Neural progenitor cell (in vitro differentiated cells): ENCODE results near the gene RAET1L. TPM values are rescaled to one million over a fixed set of nuclear protein-coding genes. Genes with fewer than 3 reads are reported as not detected.
"Not testable (repeated sequence)": the region's sequence is repeated elsewhere in the genome, so short reads cannot be mapped to it uniquely, and the experiment has no call there.

Experiments used
- DNase-seq: peaks from one replicate; pipeline ENCODE4 v3.0.0-alpha.2; 2016; ENCODE audit warnings: low spot score
- H2AFZ ChIP-seq: fragments of 200-600 bp; sonication (generic); replicated peaks from 2 replicates; pipeline ENCODE4 v1.6.1; 2016; ENCODE audit warnings: antibody characterized with exemption
- H3F3A ChIP-seq: fragments of 200-600 bp; sonication (generic); 2 replicates; pipeline ENCODE4 v1.6.1; 2016; ENCODE audit warnings: antibody characterized with exemption, low read depth
- H3K27ac ChIP-seq: fragments of 200-600 bp; sonication (generic); 2 replicates; pipeline ENCODE4 v1.5.1; 2016; ENCODE audit warnings: mild to moderate bottlenecking
- H3K27me3 ChIP-seq: fragments of 200-600 bp; sonication (generic); 2 replicates; pipeline ENCODE4 v1.6.1; 2016; ENCODE audit warnings: mild to moderate bottlenecking, moderate library complexity
- H3K36me3 ChIP-seq: fragments of 200-600 bp; sonication (generic); 2 replicates; pipeline ENCODE4 v1.5.1; 2016
- H3K4me1 ChIP-seq: fragments of 200-600 bp; sonication (generic); 2 replicates; pipeline ENCODE4 v1.6.1; 2016; ENCODE audit warnings: mixed run types
- H3K4me2 ChIP-seq: fragments of 200-600 bp; sonication (generic); 2 replicates; pipeline ENCODE4 v1.6.1; 2016
- H3K4me3 ChIP-seq: fragments of 200-600 bp; sonication (generic); 2 replicates; pipeline ENCODE4 v1.5.1; 2016
- H3K79me2 ChIP-seq: fragments of 200-600 bp; sonication (generic); 2 replicates; pipeline ENCODE4 v1.6.1; 2016; ENCODE audit warnings: low read depth
- H3K9ac ChIP-seq: fragments of 200-600 bp; sonication (generic); 2 replicates; pipeline ENCODE4 v1.6.1; 2016
- H3K9me3 ChIP-seq: fragments of 200-600 bp; sonication (generic); 2 replicates; pipeline ENCODE4 v1.5.1; 2016; ENCODE audit warnings: low read depth
- H4K20me1 ChIP-seq: fragments of 200-600 bp; sonication (generic); 2 replicates; pipeline ENCODE4 v1.6.1; 2016; ENCODE audit warnings: low read depth
- H3K27ac Mint-ChIP-seq: 3 replicates; pipeline ENCODE4 v1.8.0; 2021; ENCODE audit warnings: mixed read lengths
- H3K27me3 Mint-ChIP-seq: 2 replicates; pipeline ENCODE4 v1.8.0; 2022; ENCODE audit warnings: low read depth, mild to moderate bottlenecking, inconsistent platforms, moderate library complexity, mixed read lengths; ENCODE audit not compliant: insufficient read depth
- H3K36me3 Mint-ChIP-seq: 3 replicates; pipeline ENCODE4 v1.8.0; 2021; ENCODE audit warnings: mixed read lengths
- H3K4me1 Mint-ChIP-seq: 3 replicates; pipeline ENCODE4 v1.8.0; 2021; ENCODE audit warnings: mixed read lengths
- H3K4me3 Mint-ChIP-seq: 3 replicates; pipeline ENCODE4 v1.8.0; 2021; ENCODE audit warnings: mild to moderate bottlenecking, moderate library complexity, mixed read lengths
- H3K9me3 Mint-ChIP-seq: 3 replicates; pipeline ENCODE4 v1.8.0; 2020; ENCODE audit warnings: mixed read lengths
- EZH2 ChIP-seq: fragments of 200-600 bp; sonication (generic); IDR thresholded peaks from 2 replicates; pipeline ENCODE4 v1.6.1; 2017; ENCODE audit warnings: antibody characterized with exemption, mild to moderate bottlenecking, moderate library complexity
- EZH2phosphoT487 ChIP-seq: fragments of 200-600 bp; sonication (generic); IDR thresholded peaks from 2 replicates; pipeline ENCODE4 v1.6.1; 2017; ENCODE audit warnings: antibody characterized with exemption
- total RNA-seq: library from RNA; depleted of rRNA; stranded (reverse); fragments of >200 nt; gene quantifications from 2 replicates; pipeline ENCODE4 v1.2.3, GENCODE V29; 2015; ENCODE audit warnings: low replicate concordance
- TF ChIP-seq, protein P1 (sequence below): fragments of 200-600 bp; sonication (generic); IDR thresholded peaks from 2 replicates; pipeline ENCODE4 v1.5.1; 2017; ENCODE audit warnings: antibody characterized with exemption, mild to moderate bottlenecking

Gene RAET1L
- total RNA-seq, 1 donor from 2014 or later: not detected

DNA sequence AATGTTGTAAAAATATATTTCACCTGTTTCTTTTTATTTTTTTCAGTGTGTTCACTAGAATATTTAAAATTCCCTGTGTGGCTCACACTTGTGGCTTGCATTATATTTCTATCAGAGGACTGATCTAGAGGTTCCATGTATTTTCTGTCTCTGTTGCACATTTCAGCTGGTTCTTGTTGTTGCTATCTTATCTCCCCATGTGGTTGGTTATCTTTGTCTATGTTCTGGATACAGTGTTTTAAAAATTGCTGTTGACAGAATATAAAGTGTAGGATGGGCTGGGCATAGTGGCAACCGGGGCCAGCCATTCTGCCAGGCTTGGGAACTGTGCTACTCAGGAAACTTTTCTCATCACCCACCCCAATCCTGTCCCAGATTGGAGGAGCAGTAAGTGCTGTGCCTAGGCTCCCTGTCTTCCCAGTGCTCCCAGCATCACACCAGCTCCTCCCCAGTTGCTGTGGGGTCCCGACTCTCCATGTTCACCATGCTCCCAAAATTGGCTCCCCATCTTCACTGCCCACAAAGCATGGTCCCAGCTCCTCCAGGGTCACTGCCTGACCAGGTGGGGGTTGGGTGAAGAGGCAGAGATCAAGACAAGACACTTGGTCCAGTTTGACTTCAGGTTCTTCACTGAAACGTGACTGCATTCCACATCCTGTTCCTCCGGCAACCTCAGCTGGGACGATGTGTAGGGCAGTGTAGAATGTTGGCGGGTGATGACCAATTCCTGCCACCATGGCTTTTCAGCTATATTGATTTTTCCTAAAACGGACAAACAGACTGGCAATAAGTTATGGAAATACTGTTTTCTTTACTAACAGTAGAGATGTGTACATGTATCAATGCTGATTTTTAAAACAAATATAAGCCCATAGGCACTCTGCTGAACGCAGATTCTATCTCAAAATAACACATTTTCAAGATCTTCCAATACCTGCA lies 12.2 kb downstream of the RAET1L start:
- not testable (repeated sequence) for H2AFZ ChIP-seq, H3F3A ChIP-seq, H3K4me2 ChIP-seq, H3K79me2 ChIP-seq, H3K27ac ChIP-seq, H3K9me3 ChIP-seq, DNase-seq, H3K4me3 ChIP-seq, H3K36me3 Mint-ChIP-seq, H3K4me1 ChIP-seq, H3K9ac ChIP-seq, H3K9me3 Mint-ChIP-seq, H3K4me3 Mint-ChIP-seq, H3K36me3 ChIP-seq, H3K27ac Mint-ChIP-seq, H3K4me1 Mint-ChIP-seq
- Histone ChIP-seq H3K27me3 (peaks cover 100% of the 10 kb centered on the region), H4K20me1 (peaks cover 16% of the 10 kb centered on the region)
- TF ChIP-seq EZH2: peak; percentile 15
- H3K27me3 Mint-ChIP-seq: peaks cover 86% of the 10 kb centered on the region

DNA sequence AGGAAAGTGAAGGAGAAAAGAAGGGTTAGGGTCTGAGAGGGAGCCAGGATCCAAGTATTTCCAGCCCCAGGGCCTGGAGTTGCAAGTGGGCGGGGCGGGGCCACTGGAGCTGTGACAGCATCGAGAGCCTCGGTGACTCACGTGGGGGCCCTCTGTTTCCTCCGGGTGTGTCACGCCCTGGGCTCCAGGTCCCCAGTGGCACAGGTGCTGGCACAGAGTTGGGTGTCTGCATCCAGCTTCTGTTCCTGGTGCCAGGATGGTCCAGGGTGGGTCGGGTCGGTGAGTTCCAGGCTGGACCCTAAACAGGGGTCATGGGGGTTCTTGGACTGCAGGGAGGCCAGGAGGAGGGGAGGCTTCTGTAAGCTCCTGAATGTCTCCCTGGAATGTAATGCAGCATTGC lies 16.7 kb downstream of the RAET1L start:
- H3K4me1 Mint-ChIP-seq: peaks cover 5% of the 10 kb centered on the region
- H3K4me1 ChIP-seq: peaks cover 3% of the 10 kb centered on the region
- H3K36me3 ChIP-seq: no peaks in the 10 kb centered on the region
- peaks cover 64% of the 10 kb centered on the region for H3K27me3 Mint-ChIP-seq
- no peak overlapping the region for H3K4me2 ChIP-seq
- no peaks in the 10 kb centered on the region for H3K9me3 ChIP-seq
- no peaks in the 10 kb centered on the region for H3F3A ChIP-seq
- H2AFZ ChIP-seq: no peak overlapping the region
- H3K36me3 Mint-ChIP-seq: no peaks in the 10 kb centered on the region
- TF ChIP-seq EZH2: no peak
- TF ChIP-seq, protein P1, sequence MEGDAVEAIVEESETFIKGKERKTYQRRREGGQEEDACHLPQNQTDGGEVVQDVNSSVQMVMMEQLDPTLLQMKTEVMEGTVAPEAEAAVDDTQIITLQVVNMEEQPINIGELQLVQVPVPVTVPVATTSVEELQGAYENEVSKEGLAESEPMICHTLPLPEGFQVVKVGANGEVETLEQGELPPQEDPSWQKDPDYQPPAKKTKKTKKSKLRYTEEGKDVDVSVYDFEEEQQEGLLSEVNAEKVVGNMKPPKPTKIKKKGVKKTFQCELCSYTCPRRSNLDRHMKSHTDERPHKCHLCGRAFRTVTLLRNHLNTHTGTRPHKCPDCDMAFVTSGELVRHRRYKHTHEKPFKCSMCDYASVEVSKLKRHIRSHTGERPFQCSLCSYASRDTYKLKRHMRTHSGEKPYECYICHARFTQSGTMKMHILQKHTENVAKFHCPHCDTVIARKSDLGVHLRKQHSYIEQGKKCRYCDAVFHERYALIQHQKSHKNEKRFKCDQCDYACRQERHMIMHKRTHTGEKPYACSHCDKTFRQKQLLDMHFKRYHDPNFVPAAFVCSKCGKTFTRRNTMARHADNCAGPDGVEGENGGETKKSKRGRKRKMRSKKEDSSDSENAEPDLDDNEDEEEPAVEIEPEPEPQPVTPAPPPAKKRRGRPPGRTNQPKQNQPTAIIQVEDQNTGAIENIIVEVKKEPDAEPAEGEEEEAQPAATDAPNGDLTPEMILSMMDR: no peak
- no peak for TF ChIP-seq EZH2phosphoT487
- no peak overlapping the region for H3K27ac Mint-ChIP-seq
- H3K9ac ChIP-seq: no peak overlapping the region
- H3K4me3 Mint-ChIP-seq: no peak overlapping the region
- H3K27ac ChIP-seq: no peak overlapping the region
- DNase-seq: no peak
- H3K79me2 ChIP-seq: no peaks in the 10 kb centered on the region
- H3K4me3 ChIP-seq: no peak overlapping the region
- H3K27me3 ChIP-seq: peaks cover 94% of the 10 kb centered on the region
- H4K20me1 ChIP-seq: peaks cover 6% of the 10 kb centered on the region
- no peaks in the 10 kb centered on the region for H3K9me3 Mint-ChIP-seq

DNA sequence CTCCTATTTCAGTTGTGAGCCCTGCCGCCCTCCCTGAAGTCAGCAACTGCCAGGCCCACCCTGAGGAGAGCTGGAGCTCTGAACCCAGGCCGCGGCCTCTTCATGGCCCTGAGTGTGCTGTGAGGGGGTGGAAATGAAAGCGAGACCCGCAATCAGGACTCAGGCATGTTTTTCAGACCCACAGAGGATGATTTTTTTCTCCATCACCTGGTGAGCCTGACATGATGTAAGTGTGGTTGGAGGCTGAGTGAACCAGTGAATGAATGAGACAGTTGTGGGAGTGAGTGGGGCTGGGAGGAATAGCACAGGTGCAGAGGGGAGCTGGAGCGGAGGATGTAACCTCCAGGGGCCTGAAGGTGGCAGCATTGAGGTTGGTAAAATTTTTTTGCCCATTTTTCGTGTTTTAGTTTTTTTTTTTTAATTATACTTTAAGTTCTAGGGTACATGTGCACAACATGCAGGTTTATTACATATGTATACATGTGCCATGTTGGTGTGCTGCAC lies 18.3 kb downstream of the RAET1L start:
- Histone ChIP-seq H3K27me3 (peaks cover 85% of the 10 kb centered on the region), H3K4me2 (no peak overlapping the region), H3F3A (no peaks in the 10 kb centered on the region), H4K20me1 (peaks cover 1% of the 10 kb centered on the region), H3K9ac (no peak overlapping the region), H3K4me3 (no peak overlapping the region), H3K9me3 (no peaks in the 10 kb centered on the region), H2AFZ (no peak overlapping the region), H3K4me1 (peaks cover 3% of the 10 kb centered on the region), H3K27ac (no peak overlapping the region), H3K79me2 (no peaks in the 10 kb centered on the region), H3K36me3 (no peaks in the 10 kb centered on the region)
- TF ChIP-seq EZH2phosphoT487: no peak
- TF ChIP-seq, protein P1: peak; percentile 62
- no peak for TF ChIP-seq EZH2
- peaks cover 4% of the 10 kb centered on the region for H3K9me3 Mint-ChIP-seq
- peak; percentile 42 for DNase-seq
- H3K27me3 Mint-ChIP-seq: peaks cover 52% of the 10 kb centered on the region
- H3K4me3 Mint-ChIP-seq: peak overlapping the region; percentile 9
- H3K36me3 Mint-ChIP-seq: no peaks in the 10 kb centered on the region
- peaks cover 5% of the 10 kb centered on the region for H3K4me1 Mint-ChIP-seq
- H3K27ac Mint-ChIP-seq: no peak overlapping the region
